GM18951 (cell line): Measurements from ENCODE around the gene LIMCH1.
"Not testable (repeated sequence)": the region's sequence is repeated elsewhere in the genome, so short reads cannot be mapped to it uniquely, and the experiment has no call there.

Experiments used
- POLR2A ChIP-seq: IDR thresholded peaks from 4 replicates; pipeline ENCODE4 v1.6.1; 2011; ENCODE audit warnings: mild to moderate bottlenecking; ENCODE audit not compliant: insufficient read length, insufficient read depth; ENCODE audit errors: extremely low read depth
- in situ Hi-C: fragments of 300-500 bp; cut with MboI; formaldehyde crosslinking; loops from one replicate; pipeline ENCODE4 v1.12.0; 2022; ENCODE audit warnings: low sequenced_read_pairs, mixed read lengths, inconsistent platforms; ENCODE audit not compliant: unreplicated experiment

LIMCH1 gene

DNA sequence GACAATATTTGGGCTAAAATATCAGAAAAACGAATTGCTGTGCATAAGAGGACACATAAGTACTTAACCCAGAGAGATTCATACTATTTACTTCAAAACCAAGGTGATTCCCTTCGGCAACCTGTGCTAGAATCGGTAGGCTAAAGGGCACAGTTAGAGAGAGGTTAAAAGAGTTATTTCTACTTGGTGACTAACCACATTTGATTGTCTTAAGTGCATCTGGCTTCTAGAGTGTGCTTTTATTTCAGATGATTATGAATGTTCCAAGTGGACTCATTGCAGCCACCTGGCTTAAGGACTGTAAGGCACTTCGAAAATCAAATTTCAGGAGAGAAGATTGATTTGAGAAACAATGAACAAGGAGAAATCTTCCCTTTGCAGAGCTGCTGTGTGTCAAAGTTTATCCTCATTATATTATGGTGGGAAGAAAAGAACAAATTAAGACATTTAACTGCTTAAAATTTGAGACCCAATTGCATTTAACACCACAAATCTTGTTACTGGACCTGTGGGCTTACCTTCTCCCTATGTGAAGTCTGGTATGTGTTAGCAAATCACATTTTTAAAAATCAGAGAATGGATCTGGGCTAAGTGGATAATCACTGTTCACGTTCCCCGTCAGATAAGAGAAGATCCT, 176.5 kb downstream of the LIMCH1 start:
- in situ Hi-C loops, result no loop called here
- no peak for TF ChIP-seq POLR2A

DNA sequence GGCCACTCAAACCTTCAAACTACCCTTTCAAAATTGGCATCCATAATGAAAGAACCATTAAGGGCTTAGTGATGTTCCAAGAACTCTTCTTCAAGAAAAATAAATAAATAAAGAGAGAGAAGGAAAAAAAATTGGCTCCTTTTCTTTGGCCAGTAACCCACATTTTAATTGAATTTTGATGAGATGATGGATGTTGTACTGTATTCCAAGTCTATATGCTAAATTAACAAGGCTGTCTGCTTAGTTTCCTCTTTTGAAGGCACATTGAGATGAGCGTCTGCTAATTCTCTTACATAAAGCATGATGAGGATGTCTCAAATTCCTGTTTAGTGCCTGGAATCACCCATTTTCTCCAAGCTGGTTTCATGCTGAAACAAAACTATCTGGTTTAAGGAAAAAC, 177.2 kb downstream of the LIMCH1 start:
- in situ Hi-C loops, result no loop called here
- no peak for TF ChIP-seq POLR2A

DNA sequence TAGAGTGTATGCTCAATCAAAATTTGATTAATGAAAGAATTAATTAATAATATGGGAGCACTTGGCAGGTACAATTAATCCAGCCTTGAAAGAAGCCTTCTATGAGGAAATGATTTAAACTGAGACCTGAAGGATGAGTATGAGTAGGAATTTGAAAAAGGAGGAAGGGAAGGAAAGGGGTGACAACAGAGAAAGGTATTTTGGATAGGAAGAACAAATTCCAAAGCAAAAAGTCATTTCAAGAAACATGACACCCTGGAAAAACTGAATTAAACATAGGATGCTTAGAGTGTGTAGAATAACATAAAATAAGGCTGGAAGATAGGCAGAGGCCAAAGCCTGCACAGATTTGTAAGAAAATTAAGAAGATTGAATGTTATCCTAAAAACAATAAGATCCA, 180.9 kb downstream of the LIMCH1 start:
- TF ChIP-seq POLR2A, result no peak
- in situ Hi-C loops, result no loop called here

DNA sequence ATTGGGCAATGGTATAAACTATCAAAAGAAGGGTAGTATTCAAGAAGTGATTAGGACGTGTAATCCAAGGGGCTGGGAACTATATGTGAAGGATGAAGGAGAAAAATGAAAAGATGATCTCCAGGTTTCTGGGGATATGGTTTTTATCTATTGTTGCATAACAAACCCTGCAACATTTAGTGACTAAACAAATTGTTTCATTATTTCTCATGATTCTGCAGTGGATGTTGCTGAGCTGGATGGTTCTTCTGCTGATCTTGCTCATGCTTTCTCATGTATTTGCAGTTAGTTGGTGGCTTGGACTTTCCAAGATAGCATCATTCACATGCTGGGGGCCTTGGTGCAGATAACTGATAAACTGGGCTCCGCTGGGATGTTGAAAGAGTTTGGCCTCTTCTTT, 181.5 kb downstream of the LIMCH1 start:
- no peak for TF ChIP-seq POLR2A
- in situ Hi-C loops, result no loop called here

DNA sequence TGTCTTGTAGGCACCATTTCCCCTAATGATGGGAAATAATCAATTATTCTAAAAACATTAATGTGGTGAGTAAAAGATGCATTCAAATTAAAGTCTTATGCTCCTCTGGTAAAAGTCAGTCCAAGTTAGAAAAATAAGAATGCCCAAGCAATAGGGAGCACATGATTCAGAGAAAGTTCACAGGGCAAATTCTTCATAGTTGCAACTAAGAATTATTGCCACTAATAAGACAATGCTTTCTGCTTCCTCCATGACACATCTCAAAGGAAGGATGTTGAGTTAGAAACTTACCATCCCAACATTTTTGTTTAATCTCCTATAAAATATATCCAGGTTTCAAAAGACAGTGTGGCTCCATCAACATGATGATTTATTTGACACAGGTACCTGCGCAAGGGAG, 184.2 kb downstream of the LIMCH1 start:
- in situ Hi-C loops, result no loop called here
- TF ChIP-seq POLR2A, result no peak

DNA sequence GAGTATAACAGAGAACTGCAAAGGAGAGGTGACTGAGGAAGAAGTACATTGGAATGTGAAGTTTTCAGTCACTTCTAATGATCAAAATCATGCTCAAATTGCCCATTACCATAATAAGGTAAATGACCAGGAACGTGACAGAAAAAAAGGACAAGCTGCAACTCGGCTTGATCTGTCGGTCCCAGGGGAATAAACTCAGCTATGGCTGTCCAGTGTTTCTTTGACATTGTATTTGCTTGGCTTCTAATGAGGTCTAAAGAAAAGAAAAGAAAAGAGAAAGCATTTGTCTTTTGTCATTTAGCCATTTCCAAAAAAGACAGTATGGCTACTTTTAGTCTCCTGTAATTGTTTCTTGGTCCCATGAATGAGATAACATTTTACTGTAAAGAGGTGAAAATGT, 185.3 kb downstream of the LIMCH1 start:
- in situ Hi-C loops, result no loop called here
- no peak for TF ChIP-seq POLR2A

DNA sequence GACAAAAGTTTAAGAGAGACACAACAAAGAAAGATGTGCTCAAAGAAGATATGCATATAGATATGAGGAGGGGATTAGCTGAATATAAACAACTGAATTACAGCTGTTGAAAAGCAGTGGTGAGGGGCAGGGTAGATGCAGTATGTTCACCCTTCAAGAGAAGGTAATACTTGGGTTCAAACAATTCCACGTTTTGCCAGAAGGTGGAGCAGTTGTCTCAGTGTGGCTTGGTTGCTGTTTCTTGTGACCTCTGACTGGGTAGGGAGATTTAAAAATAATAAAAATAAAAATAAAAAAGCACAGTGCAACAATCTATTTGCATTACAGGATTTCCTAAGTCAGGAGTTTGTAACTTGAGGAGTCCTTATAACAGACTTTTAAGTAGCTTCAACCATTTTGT, 187.3 kb downstream of the LIMCH1 start:
- in situ Hi-C loops, result no loop called here

DNA sequence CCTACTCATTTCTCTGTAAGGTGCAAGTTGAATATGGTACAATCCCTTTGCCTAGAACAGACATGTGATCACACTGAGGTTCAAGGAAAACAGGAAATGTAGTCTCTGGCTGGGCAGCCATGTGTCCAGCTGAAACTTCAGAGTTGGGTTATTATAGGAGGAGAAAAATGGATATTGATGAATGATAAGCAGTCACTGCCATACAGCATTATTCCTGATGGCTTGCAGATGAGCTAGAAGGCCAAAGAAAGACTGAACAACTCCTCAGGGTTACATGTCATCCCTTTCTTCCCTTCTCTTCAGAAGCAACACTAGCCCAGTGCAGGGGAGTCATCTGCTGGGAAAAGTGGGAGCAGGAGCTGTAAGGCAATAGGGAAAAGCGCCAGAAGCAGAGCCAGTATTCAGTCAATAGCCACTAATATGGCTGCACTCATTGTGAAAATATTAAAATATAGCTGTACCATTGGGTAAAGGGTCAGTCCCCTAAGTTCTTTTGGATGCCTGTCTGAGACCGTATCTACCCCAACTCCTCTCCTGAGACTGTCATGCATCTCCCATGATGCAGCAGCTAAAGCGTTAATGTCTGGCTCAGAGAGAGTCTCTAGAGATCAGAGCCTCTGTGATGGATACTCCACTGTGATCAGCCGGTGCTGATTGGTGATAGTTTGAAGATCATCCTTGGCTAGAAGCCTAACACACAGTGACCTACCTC, 190.1 kb downstream of the LIMCH1 start:
- in situ Hi-C loops, result no loop called here
- TF ChIP-seq POLR2A, result no peak

More for the DNA sequence above, 187.3 kb downstream of the LIMCH1 start:
- TF ChIP-seq POLR2A, result no peak

DNA sequence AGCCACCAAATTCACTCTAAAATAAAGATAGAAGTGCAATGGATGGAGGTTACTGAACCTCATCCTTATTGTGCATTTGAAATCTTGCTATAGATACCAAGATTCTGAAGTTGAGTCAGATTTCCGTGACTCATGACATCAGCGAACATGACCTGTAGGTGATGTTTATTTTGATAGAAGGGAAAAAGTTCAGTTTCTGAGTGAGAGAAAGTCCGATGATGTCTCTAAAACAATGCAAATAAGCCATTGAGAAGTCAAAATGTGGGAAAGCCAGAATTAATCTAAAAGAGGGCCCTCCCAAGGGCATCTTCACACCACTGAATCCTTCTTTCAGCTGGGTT, 190.6 kb downstream of the LIMCH1 start:
- no peak for TF ChIP-seq POLR2A
- in situ Hi-C loops, result no loop called here

DNA sequence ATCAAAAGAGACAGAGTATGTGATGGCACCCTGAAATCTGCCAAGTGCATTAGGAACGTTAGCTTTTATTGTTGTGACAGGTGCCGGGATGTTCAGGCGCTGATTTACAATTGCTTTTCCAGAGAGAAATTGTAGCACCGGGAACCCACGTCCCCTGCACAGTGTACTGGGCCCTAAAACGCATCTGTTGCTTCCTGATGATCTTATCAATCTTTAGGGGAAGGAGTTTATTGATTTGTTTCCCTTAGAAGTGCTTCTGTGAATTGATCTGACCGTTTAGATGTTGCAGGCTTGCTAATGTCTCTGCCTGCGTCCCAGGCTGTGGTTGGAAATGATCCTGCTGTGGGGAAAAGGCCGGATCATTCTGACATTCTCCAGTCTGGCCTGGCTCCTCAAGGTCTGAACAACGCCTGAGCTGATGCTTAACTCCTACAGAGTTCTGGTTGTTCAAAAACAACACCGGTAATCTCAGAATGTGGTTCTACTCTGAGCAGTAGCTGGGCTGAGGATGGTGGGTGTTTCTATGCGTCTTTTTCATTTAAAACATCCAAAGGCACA, 193.7 kb downstream of the LIMCH1 start:
- in situ Hi-C loops, result no loop called here
- no peak for TF ChIP-seq POLR2A

DNA sequence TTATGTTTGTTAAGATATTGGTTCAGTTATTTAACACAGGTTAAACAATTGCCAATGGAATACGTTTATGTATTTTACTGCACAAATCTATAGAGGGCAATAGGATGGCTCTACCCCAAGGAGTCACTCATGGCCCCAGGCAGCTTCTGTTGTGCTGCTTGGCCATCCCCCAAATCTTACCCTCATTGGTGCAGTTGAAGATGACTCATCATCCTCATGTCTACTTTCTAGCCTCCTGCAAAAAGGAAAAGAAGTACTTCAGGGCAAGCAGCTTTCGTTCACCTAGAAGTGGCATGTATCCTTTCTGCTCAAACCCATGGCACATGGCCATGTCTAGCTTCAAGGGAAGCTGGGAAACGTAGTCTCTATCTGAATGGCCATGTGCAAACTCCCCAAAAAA, 196.4 kb downstream of the LIMCH1 start:
- in situ Hi-C loops, result no loop called here

DNA sequence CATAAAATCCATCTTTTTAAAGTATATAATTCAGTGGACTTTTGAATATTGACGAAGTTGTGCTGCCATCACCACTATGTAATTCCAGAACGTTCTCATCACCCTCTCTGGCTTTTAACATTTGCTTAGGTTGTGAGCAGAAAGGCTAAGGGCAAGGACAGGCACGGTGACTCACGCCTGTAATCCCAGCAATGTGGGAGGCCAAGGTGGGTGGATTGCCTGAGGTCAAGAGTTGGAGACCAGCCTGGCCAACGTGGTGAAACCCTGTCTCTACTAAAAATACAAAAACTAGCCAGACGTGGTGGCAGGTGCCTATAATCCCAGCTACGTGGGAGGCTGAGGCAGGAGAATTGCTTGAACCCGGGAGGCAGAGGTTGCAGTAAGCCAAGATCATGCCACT, 199.5 kb downstream of the LIMCH1 start:
- in situ Hi-C loops, result not testable (repeated sequence)

More for the DNA sequence above, 196.4 kb downstream of the LIMCH1 start:
- no peak for TF ChIP-seq POLR2A

DNA sequence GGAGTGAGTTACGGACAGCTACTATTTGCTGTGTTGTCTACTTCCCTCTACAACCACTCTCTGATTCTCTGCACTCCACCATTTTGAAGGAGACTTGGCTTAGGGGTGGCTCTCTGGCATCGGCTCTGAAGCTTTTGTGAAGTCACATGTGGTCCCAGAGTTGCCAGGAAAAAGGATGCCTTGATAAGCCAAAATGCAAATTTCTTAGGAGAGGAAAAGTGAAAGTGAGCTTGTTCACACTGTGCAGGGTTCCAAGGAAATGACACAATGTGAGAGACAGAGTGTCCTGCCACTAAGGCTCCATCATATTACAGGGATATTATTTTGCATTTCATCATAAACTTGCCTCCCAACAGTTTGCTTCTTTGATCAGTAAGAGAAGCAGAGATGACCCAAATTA, 203.4 kb downstream of the LIMCH1 start:
- in situ Hi-C loops, result no loop called here

DNA sequence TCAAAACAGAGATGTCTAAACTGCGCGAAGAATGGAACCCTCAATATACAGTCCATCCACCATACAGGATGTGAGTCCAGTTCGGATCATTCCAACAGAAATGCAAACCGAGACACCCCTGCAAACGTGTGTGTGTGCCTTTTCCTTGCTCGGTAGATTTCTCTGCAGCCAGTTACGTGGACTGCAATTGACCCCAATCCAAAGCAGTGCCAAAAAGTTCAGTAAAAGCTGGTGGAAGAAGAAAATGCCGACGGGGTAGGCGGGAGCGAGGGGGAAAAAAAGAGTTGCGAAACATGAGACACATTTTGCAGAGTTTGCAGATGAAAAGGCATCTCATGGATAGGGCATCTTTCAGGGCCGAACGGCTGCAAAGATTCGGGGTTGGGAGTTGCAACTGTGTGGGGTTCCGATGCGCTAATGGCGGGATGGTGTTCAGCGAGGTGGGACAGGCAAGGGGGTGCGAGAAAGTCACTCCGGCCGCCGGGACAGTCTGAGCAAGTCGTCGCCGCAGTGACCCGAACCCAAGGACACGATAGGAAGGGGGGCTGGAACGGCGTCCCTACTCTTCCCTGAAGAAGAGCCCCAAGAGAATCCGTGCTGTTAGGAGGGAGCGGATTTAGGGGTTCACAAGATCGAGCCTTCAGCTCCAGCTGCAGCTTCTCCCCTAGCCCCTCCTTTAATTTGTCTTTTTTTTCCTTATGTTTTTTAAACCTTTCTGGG, 206.8 kb downstream of the LIMCH1 start:
- no peak for TF ChIP-seq POLR2A
- in situ Hi-C loops, result no loop called here

More for the DNA sequence above, 203.4 kb downstream of the LIMCH1 start:
- TF ChIP-seq POLR2A, result no peak
